DMS79 treated with DMSO at 0.1 percent for 48 hours (cell line): Measurements from ENCODE around the gene XRCC4.
A peak's percentile ranks its signal among the peaks of the same experiment; 100 is the strongest.
"Not testable (repeated sequence)": the region's sequence is repeated elsewhere in the genome, so short reads cannot be mapped to it uniquely, and the experiment has no call there.

Source experiments
- DNase-seq: peaks from one replicate; lab custom pipeline; 2025; lab: John Stamatoyannopoulos, UW

The XRCC4 gene

GRCh38 chr5:83076742-83077661 lies at the start of gene XRCC4, which contains the start of gene TMEM167A:
XRCC4 (plus strand) TSS chr5:83077547; CDS start chr5:83104920, 27,373 bp downstream.
TMEM167A (minus strand) TSS chr5:83077394; CDS start chr5:83077323, 71 bp downstream.
- DNase-seq = peak; percentile 80

GRCh38 chr5:83029912-83030311 lies 47.4 kb upstream of the XRCC4 start:
- DNase-seq = no peak

GRCh38 chr5:83031381-83031780 lies 46.0 kb upstream of the XRCC4 start:
- DNase-seq = no peak

GRCh38 chr5:83034036-83034435 lies 43.3 kb upstream of the XRCC4 start:
- peak; percentile 44 for DNase-seq

GRCh38 chr5:83034528-83035207 lies 42.7 kb upstream of the XRCC4 start:
- peak; percentile 32 for DNase-seq

- peak; percentile 74 for DNase-seq
Measured at GRCh38 chr5:83035373-83036100, 41.8 kb upstream of the XRCC4 start.

- DNase-seq = no peak
Measured at GRCh38 chr5:83036991-83037575, 40.3 kb upstream of the XRCC4 start.

GRCh38 chr5:83038924-83039323 lies 38.4 kb upstream of the XRCC4 start:
- DNase-seq = no peak

GRCh38 chr5:83042507-83042906 lies 34.8 kb upstream of the XRCC4 start:
- no peak for DNase-seq

- no peak for DNase-seq
Measured at GRCh38 chr5:83044926-83045325, 32.4 kb upstream of the XRCC4 start.

- no peak for DNase-seq
Measured at GRCh38 chr5:83048277-83048676, 29.1 kb upstream of the XRCC4 start.

GRCh38 chr5:83048811-83049210 lies 28.5 kb upstream of the XRCC4 start:
- no peak for DNase-seq

GRCh38 chr5:83049370-83049885 lies 27.9 kb upstream of the XRCC4 start:
- DNase-seq = no peak

GRCh38 chr5:83050723-83051340 lies 26.5 kb upstream of the XRCC4 start:
- DNase-seq = no peak

GRCh38 chr5:83055166-83055565 lies 22.2 kb upstream of the XRCC4 start:
- DNase-seq = no peak

- no peak for DNase-seq
Measured at GRCh38 chr5:83058726-83059125, 18.6 kb upstream of the XRCC4 start.

GRCh38 chr5:83059341-83059740 lies 18.0 kb upstream of the XRCC4 start:
- no peak for DNase-seq

- no peak for DNase-seq
Measured at GRCh38 chr5:83066548-83067110, 10.7 kb upstream of the XRCC4 start.

GRCh38 chr5:83067377-83067776 lies 10.0 kb upstream of the XRCC4 start:
- not testable (repeated sequence) for DNase-seq

GRCh38 chr5:83069096-83069799 lies 8.1 kb upstream of the XRCC4 start:
- DNase-seq = no peak
